Left renal cortex interstitium (tissue), 4 donors: ENCODE measurements around the gene MN1. TPM values are rescaled to one million over a fixed set of nuclear protein-coding genes. Genes with fewer than 3 reads are reported as not detected.

ENCODE experiments used
- DNase-seq, 4 donors: peaks; one replicate each; pipeline ENCODE4 v3.0.0-alpha.2; 2013; ENCODE audit warnings: low read depth in 4 of 4, low spot score in 2 of 4, missing footprints in 1 of 4
- polyA plus RNA-seq, 4 donors: library from polyadenylated mRNA; unstranded; fragments of 120-200 nt; gene quantifications; one replicate each; pipeline ENCODE4 v1.2.1, GENCODE V29; 2013; ENCODE audit not compliant: insufficient read length in 4 of 4

MN1 gene
- polyA plus RNA-seq, 4 donors = 7.8 to 10.4 (median 9.6) TPM

- DNase-seq = no peak
Observed at GRCh38 chr22:27719535-27720227, 81.9 kb downstream of the MN1 start.

- DNase-seq = no peak
Observed at GRCh38 chr22:27719036-27719347, 82.6 kb downstream of the MN1 start.

GRCh38 chr22:27718186-27719035 lies 83.1 kb downstream of the MN1 start:
- no peak for DNase-seq

- DNase-seq = no peak
Observed at GRCh38 chr22:27717094-27717493, 84.5 kb downstream of the MN1 start.

GRCh38 chr22:27716074-27716473 lies 85.5 kb downstream of the MN1 start:
- no peak for DNase-seq

GRCh38 chr22:27715106-27715505 lies 86.5 kb downstream of the MN1 start:
- no peak for DNase-seq

GRCh38 chr22:27714068-27714467 lies 87.5 kb downstream of the MN1 start:
- DNase-seq = no peak

- no peak for DNase-seq
Observed at GRCh38 chr22:27713461-27713860, 88.1 kb downstream of the MN1 start.

- DNase-seq = no peak
Observed at GRCh38 chr22:27711756-27712155, 89.8 kb downstream of the MN1 start.

GRCh38 chr22:27711012-27711411 lies 90.5 kb downstream of the MN1 start:
- DNase-seq = no peak

GRCh38 chr22:27709919-27710675 lies 91.5 kb downstream of the MN1 start:
- DNase-seq = no peak

GRCh38 chr22:27706489-27706888 lies 95.1 kb downstream of the MN1 start:
- DNase-seq = no peak

- DNase-seq = no peak
Observed at GRCh38 chr22:27705408-27706080, 96.0 kb downstream of the MN1 start.

- DNase-seq = no peak
Observed at GRCh38 chr22:27704581-27704980, 97.0 kb downstream of the MN1 start.

GRCh38 chr22:27699383-27700019 lies 102.1 kb downstream of the MN1 start:
- peak in 3 of 4 donors; percentile 37 to 63 (median 47) for DNase-seq

GRCh38 chr22:27698813-27699212 lies 102.7 kb downstream of the MN1 start:
- no peak for DNase-seq
